HG02588 (cell line): ENCODE measurements around the gene H2AZ2.
"Not testable (repeated sequence)": the region's sequence is repeated elsewhere in the genome, so short reads cannot be mapped to it uniquely, and the experiment has no call there.

ENCODE experiments used
- ATAC-seq: cut with Tn5 transposase; IDR thresholded peaks from one replicate; pipeline ENCODE4 v1.9.1; 2021; ENCODE audit warnings: mild to moderate bottlenecking, moderate library complexity; ENCODE audit not compliant: unreplicated experiment

H2AZ2 gene

GRCh38 chr7:44871918-44872317 is 24.0 kb upstream of the H2AZ2 start:
- not testable (repeated sequence) for ATAC-seq

DNA sequence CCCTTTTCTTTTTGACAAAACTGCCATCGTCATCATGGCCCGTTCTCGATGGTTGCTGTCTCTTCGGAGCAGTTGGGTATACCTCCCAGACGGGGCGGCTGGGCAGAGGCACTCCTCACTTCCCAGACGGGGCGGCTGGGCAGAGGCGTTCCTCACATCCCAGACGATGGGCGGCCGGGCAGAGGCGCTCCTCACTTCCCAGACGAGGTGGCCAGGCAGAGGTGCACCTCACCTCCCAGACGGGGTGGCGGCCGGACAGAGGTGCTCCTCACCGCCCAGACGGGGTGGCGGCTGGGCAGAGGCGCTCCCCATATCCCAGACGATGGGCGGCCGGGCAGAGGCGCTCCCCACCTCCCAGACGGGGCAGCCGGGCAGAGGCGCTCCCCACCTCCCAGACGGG is 22.9 kb upstream of the H2AZ2 start:
- ATAC-seq = not testable (repeated sequence)

- ATAC-seq = not testable (repeated sequence)
Measured at GRCh38 chr7:44870336-44870735, 22.4 kb upstream of the H2AZ2 start.

GRCh38 chr7:44867073-44867995 is 19.4 kb upstream of the H2AZ2 start:
- no peak for ATAC-seq

DNA sequence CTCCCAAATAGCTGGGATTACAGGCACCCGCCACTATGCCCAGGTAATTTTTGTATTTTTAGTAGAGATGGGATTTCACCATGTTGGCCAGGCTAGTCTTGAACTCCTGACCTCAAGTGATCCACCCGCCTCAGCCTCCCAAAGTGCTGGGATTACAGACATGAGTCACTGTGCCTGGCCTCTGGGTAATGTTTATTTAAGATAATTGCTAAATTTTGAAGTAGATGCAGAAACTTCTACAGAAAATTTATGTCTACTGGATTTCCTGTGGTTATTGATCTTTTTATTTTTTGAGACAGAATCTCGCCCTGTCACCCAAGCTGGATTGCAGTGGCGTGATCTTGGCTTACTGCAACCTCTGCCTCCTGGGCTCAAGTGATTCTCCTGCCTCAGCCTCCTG is 14.1 kb upstream of the H2AZ2 start:
- not testable (repeated sequence) for ATAC-seq

DNA sequence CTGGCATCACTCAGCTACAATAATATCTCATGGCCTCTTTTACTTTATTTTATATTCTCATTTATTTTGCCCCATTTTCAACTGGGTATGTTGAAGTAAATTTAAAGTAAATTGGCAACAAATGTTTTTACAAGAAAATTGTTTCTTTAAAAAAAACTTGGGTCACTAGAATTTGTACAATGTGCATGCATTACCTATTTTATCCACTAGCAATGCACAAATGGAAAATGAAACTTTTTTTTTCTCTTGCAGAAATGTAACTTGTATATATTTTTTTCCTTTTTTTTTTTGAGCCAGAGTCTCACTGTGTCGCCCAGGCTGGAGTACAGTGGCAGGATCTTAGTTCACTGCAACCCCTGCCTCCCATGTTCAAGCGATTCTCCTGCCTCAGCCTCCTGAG is 10.3 kb upstream of the H2AZ2 start:
- ATAC-seq = no peak

- no peak for ATAC-seq
Measured at GRCh38 chr7:44854644-44855364, 6.9 kb upstream of the H2AZ2 start.

GRCh38 chr7:44853391-44853790 is 5.5 kb upstream of the H2AZ2 start:
- ATAC-seq = no peak

DNA sequence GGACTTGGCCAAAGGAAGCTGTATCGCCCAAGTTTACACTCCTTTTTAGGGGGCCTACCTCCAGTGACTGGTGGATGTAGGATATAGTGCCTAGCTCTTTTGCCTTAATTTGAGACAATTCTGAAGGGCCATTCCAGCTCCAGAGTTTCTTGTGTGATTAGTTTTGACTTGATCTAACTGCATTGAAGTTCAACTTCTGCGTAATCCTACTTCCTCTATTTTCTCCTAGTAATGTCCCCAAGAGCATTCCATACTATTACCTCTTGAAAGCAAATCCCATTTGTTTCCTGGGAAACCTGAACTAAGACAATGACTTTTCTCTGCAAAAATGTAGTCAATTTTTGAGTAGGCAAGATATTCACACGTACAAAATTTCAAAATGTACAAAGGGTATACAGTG is 4.7 kb upstream of the H2AZ2 start:
- ATAC-seq = no peak

DNA sequence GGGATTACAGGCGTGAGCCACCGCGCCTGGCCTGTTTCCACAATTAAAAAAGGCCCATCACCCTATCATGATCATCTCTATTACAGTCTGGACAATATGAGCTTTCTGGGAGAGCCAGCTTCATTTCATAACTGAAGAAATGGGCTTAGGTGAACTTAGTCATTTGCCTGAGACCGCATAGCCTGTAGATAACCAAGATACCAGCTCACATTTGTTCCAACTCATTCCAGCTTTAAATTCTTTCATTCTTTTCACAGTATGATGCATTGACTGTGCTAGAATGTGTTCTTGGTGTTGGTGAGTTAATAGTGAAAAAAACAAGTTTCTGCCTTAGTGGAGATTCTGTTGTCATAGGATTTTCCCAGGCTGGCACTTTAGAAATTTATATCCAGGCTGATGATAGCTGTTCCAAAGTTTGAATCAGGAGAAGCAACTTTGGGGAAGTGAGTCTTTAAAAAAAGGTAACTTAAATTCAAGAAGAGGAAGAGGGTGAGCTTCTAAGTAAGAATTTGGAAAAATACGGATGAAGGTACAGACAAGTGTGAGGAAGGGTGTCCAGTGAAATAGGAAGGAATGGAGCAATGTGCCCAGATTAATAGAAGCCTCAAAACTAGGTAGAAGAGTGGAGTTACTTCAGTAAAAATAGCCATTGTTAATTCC is 2.1 kb upstream of the H2AZ2 start:
- ATAC-seq = no peak

DNA sequence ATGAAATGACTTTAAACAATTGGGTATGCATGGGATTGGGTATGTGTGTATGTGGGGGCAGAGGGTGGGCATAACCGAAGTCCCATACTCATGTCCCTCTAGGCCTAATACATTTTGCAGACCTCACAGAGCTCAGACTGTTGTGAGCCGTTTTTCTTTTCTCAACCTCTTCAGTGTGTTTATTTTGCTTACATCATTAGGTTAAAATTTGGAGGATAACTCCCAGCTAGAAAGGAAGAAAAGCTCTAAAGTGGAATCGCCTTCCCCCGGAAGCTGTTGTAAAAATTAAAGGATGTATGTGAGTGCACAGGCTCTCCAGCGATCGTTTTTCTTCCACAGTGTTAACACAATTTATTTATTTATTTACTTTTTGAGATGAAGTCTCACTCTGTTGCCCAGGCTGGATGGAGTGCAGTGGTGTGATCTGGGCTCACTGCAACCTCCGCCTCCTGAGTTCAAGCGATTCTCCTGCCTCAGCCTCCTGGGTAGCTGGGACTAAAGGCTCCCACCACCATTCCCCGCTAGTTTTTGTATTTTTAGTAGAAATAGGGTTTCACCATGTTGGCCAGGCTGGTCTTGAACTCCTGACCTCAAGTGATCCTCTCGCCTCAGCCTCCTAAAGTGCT is 1.5 kb upstream of the H2AZ2 start:
- ATAC-seq = no peak

DNA sequence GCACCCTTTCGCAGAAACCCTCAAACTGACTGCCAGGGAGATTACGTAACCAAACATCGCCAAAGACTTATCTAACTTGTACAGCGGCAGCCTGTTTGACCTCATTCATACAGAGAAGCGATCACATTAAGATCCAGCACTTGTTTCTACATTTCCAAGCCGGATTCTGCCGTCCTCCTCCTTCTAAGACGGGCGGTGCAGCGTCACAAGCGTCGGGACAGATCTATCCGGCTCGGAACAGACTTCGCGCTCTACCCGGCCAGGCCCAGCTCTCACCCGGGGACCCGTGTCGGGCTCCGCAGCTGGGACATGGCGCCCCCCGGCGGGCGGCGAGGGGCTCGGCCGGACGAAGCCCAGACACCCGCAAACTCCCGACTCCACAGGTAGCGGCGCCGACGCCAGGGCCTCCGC is 373 bp downstream of the H2AZ2 start:
- peak; percentile 68 for ATAC-seq

- no peak for ATAC-seq
Measured at GRCh38 chr7:44846816-44847508, 925 bp downstream of the H2AZ2 start.

DNA sequence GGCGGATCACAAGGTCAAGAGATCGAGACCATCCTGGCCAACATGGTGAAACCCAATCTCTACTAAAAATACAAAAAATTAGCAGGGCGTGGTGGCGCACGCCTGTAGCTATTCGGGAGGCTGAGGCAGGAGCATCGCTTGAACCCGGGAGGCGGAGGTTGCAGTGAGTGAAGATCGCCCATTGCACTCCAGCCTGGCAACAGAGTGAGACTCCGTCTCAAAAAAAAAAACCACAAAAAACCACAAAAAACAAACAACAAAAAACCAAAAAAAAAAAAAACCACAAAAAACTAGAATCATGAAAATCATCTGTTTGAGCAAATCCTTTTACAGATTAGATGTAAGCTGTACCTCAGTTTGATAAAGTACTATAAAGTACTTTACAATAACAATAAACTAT is 1.5 kb downstream of the H2AZ2 start:
- ATAC-seq = not testable (repeated sequence)

DNA sequence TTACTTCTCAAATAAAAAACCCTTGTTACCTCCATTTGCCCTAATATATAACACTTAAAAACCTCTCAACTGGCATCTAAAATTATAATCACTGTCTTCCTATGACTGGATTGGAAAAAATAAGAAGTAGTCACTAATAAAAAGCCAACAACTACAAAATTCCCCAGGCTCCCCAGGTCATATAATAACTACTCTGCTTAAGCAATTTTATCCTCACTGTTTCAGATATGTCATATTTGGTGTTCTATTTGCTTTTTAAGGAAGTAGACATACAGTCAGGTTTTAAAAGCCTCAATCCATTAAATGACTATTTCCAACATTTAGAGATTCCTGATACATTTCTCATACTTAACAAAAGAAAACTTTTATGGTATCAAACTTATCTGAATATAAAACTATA is 2.4 kb downstream of the H2AZ2 start:
- ATAC-seq = no peak

DNA sequence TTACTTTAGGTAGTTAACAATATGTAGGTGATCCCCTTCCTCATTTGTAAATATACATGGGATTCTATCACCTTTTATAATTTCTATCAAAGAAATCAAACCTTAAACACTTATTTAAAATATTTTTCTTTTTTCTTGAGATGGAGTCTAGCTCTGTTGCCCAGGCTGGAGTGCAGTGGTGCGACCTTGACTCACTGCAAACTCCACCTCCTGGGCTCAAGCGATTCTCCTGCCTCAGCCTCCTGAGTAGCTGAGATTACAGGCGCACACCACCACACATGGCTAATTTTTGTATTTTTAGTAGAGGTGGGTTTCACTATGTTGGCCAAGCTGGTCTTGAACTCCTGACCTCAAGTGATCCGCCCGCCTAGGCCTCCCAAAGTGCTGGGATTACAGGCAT is 4.4 kb downstream of the H2AZ2 start:
- not testable (repeated sequence) for ATAC-seq

- not testable (repeated sequence) for ATAC-seq
Measured at GRCh38 chr7:44842675-44843074, 5.2 kb downstream of the H2AZ2 start.

DNA sequence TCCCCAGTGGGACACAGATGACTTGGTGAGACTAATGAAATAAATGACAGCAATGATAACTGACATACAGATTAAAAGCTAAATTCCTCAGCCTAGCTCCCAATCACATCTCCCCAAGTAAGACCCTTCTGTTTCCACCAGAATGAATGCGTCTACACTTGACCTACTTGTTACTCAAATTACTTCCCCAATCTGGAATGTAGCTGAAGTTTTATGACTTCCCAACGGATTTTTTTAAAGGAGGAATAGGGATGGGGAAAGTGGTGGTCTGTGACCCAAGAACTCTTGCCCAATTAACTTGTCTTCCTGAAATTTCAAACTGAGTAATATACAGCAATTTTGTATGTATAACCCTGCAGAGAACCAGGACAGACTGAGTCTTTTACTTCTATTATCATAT is 9.1 kb downstream of the H2AZ2 start:
- ATAC-seq = no peak

DNA sequence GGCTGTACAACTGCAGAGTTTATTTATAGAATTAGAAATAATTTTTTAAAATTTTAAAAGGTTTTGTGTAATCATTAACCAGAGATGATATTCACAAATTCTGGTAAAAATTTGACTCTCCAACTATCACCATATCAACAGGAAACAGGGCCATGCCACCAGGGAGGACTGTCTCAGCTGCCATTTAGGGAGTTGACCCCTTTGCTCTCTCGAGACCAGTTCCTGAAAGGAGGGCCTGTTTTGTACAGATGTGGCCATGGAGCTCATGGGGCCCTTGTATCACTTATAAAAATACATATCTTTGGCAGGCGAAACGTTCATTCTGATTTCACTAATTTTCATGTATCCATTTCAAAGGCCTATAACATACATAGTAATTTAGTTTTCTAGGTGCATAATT is 20.3 kb downstream of the H2AZ2 start:
- ATAC-seq = no peak

- ATAC-seq = no peak
Measured at GRCh38 chr7:44824894-44825526, 22.9 kb downstream of the H2AZ2 start.
